Loucy (cell line): Measurements from ENCODE around the gene SLC9A1.

ENCODE experiments used
- EZH2phosphoT487 ChIP-seq: fragments of 200-600 bp; IDR thresholded peaks from 2 replicates; pipeline ENCODE4 v1.6.1; 2018; ENCODE audit warnings: antibody characterized with exemption, mild to moderate bottlenecking, moderate library complexity, borderline replicate concordance
- TF ChIP-seq, protein P1 (sequence below): fragments of 200-600 bp; sonication (generic); conservative IDR thresholded peaks from 2 replicates; pipeline ENCODE4 v1.5.1; 2014; ENCODE audit warnings: mild to moderate bottlenecking, antibody characterized with exemption, low read length

DNA sequence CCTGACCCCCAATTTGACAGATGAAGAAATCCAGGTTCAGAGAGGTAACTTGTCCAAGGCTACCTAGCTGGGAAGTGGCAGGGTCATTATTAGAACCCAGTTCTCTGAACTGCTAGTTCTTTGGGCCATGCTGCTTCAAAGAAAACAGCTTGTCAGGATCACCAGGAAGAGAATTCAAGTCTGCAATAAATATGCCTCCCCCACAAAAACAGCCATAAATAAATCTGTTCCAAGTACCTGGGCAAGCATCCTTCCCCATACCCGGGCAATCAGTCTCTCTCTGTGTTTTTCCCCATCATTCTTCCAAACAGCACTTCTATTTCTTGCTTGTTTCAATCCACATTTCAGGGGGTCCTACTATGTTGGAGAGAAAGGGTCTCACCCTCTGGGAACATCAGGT lies 34.1 kb downstream of the SLC9A1 start:
- TF ChIP-seq, protein P1, sequence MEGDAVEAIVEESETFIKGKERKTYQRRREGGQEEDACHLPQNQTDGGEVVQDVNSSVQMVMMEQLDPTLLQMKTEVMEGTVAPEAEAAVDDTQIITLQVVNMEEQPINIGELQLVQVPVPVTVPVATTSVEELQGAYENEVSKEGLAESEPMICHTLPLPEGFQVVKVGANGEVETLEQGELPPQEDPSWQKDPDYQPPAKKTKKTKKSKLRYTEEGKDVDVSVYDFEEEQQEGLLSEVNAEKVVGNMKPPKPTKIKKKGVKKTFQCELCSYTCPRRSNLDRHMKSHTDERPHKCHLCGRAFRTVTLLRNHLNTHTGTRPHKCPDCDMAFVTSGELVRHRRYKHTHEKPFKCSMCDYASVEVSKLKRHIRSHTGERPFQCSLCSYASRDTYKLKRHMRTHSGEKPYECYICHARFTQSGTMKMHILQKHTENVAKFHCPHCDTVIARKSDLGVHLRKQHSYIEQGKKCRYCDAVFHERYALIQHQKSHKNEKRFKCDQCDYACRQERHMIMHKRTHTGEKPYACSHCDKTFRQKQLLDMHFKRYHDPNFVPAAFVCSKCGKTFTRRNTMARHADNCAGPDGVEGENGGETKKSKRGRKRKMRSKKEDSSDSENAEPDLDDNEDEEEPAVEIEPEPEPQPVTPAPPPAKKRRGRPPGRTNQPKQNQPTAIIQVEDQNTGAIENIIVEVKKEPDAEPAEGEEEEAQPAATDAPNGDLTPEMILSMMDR, result no peak
- TF ChIP-seq EZH2phosphoT487, result no peak
